Measurements from ENCODE around the gene DCAF11. TPM values are rescaled to one million over a fixed set of nuclear protein-coding genes. Genes with fewer than 3 reads are reported as not detected.

The DCAF11 gene
- total and polyA plus RNA-seq, 2 of the 13 experiments (the other 11 are each of a cell fraction or from before 2014, with no cell fraction given) = 150 to 257 TPM

- Histone ChIP-seq H3K4me1 (ENCODE audit: insufficient read depth, low read length) (peaks cover 67% of the 10 kb centered on the region), H3K36me3 (replicated peaks in 1 of 2; ENCODE audit: control insufficient read depth in 1 of 2, insufficient read depth in 2 of 2, low read length in 2 of 2) (peaks cover 6 to 8% of the 10 kb centered on the region in 2 experiments), H3K27me3 (ENCODE audit: control insufficient read depth in 1 of 2, insufficient read depth in 2 of 2, low read length in 2 of 2) (peaks cover 0 to 9% of the 10 kb centered on the region in 2 experiments; a peak in 1 of 5 replicates), H4K20me1 (ENCODE audit: insufficient read depth, low read length) (0 out of 2 replicates have a peak, but pooled peaks cover 4% of the 10 kb centered on the region), H2AFZ (ENCODE audit: low read length) (no peak overlapping the region), H3K4me3 (replicated peaks in 1 of 3; ENCODE audit: insufficient read depth in 1 of 3, low read depth in 2 of 3, low read length in 3 of 3) (no peak overlapping the region), H3K4me2 (ENCODE audit: low read depth, low read length) (no peak overlapping the region), H3K27ac (ENCODE audit: extremely low read length, insufficient read depth, low read length) (no peak overlapping the region), H3K9ac (ENCODE audit: insufficient read depth, low read depth, low read length) (no peak overlapping the region), H3K79me2 (ENCODE audit: insufficient read depth, low read length) (peaks cover 26% of the 10 kb centered on the region), H3K9me3 (ENCODE audit: low read length) (no peaks in the 10 kb centered on the region)
- no TSS peak for BruUV-seq (replicated peaks)
- ATAC-seq (no peak), DNase-seq (ENCODE audit: low spot score) (no peak), FAIRE-seq (no peak)
- in situ Hi-C loops (cut with HindIII; ENCODE audit: extremely low pct_ligation_motif_present, low pct_unique_long_range_greater_than_20kb) (loop anchor here (5.0 kb wide), 2 partner anchors 35 to 80 kb away; no protein-coding TSS in a partner anchor), intact Hi-C loops (cut with micrococcal nuclease; ENCODE audit: unreplicated experiment) (loop anchor here (5.0 kb wide), 2 partner anchors 110 to 480 kb away; no protein-coding TSS in a partner anchor)
- CTCF ChIA-PET (ENCODE audit: low intra/inter-chr PET ratio, low total read pairs) = interaction anchor here (0.6 to 4.2 kb wide), 5 partner anchors 14 to 78 kb away, joined by 3 to 109 read pairs (median 31); no protein-coding TSS in a partner anchor
- POLR2A ChIA-PET = interaction anchor here (1.0 to 14.4 kb wide), 12 partner anchors 11 to 460 kb away, joined by 3 to 627 read pairs (median 128); partner anchors contain the start of genes CARMIL3, CIDEB, DCAF11 and EMC9
- TF ChIP-seq ZSCAN22 (CRISPR knock-in tag; IDR thresholded peaks at IDR 0.05) = 0 out of 2 replicates have a peak, but pooled peaks have one; percentile 22
- TF ChIP-seq FOXP4 (CRISPR knock-in tag; IDR thresholded peaks at IDR 0.05) = no peak
- TF ChIP-seq HMG20A (CRISPR knock-in tag; IDR thresholded peaks at IDR 0.05; ENCODE audit: borderline replicate concordance) = no peak
- TF ChIP-seq BRF2 (CRISPR knock-in tag; IDR thresholded peaks at IDR 0.05) = peak; percentile 12; the same call in 1 of the 2 replicates
- TF ChIP-seq SP140L (CRISPR knock-in tag; IDR thresholded peaks at IDR 0.05; ENCODE audit: borderline replicate concordance) = no peak
- TF ChIP-seq KLF6 (CRISPR knock-in tag; IDR thresholded peaks at IDR 0.05) = no peak
- TF ChIP-seq ZNF558 (CRISPR knock-in tag; IDR thresholded peaks at IDR 0.05; ENCODE audit: borderline replicate concordance) = no peak
- no peak for TF ChIP-seq AGO2 (optimal IDR thresholded peaks at IDR 0.05; ENCODE audit: low read depth, low read length)
- TF ChIP-seq MBNL3 (CRISPR knock-in tag; conservative IDR thresholded peaks at IDR 0.05) = 0 out of 2 replicates have a peak, but pooled peaks have one; percentile 8
- TF ChIP-seq SAP130 (CRISPR knock-in tag; IDR thresholded peaks at IDR 0.05; ENCODE audit: low read depth) = no peak
- TF ChIP-seq ZNF230 (CRISPR knock-in tag; IDR thresholded peaks at IDR 0.05) = 0 out of 2 replicates have a peak, but pooled peaks have one; percentile 18
- TF ChIP-seq CTCF (CRISPR knock-in tag; IDR thresholded peaks at IDR 0.05) = peak; percentile 40
- 0 out of 4 replicates have a peak, but pooled peaks of 1 of the 2 experiments have one; percentile 4 for TF ChIP-seq POLR2A (IDR thresholded peaks at IDR 0.05; ENCODE audit: insufficient read depth in 1 of 2, low read depth in 2 of 2, low read length in 2 of 2)
- 0 out of 2 replicates have a peak, but pooled peaks have one; percentile 35 for TF ChIP-seq KMT2A (CRISPR knock-in tag; IDR thresholded peaks at IDR 0.05)
- TF ChIP-seq ZC3H4 (CRISPR knock-in tag; IDR thresholded peaks at IDR 0.05; ENCODE audit: borderline replicate concordance) = peak; percentile 40; the same call in 1 of the 2 replicates
- TF ChIP-seq ZNF543 (CRISPR knock-in tag; IDR thresholded peaks at IDR 0.05) = 0 out of 2 replicates have a peak, but pooled peaks have one; percentile 44
- no peak for TF ChIP-seq AGO1 (IDR thresholded peaks at IDR 0.05; ENCODE audit: low read depth, low read length, poor library complexity, severe bottlenecking)
- no peak for TF ChIP-seq ZBTB8A (CRISPR knock-in tag; IDR thresholded peaks at IDR 0.05; ENCODE audit: borderline replicate concordance, low read depth)
- peak; percentile 30; the same call in 1 of the 2 replicates for TF ChIP-seq NR2F6 (IDR thresholded peaks at IDR 0.05)
- no peak for TF ChIP-seq NR2F6 (CRISPR knock-in tag; IDR thresholded peaks at IDR 0.05)
- TF ChIP-seq ZNF263 (CRISPR knock-in tag; IDR thresholded peaks at IDR 0.05) = no peak
Measured at GRCh38 chr14:24092110-24092504, 22.5 kb upstream of the DCAF11 start.
